ENCODE data around the gene TXNDC8.

TXNDC8 gene

GRCh38 chr9:110323818-110324217 is 13.8 kb downstream of the TXNDC8 start:
- Histone ChIP-seq H3K9me3 (ENCODE audit: insufficient read depth, low read length, severe bottlenecking) (no peaks in the 10 kb centered on the region), H4K20me1 (ENCODE audit: insufficient read depth, low read length) (no peaks in the 10 kb centered on the region), H3K27me3 (ENCODE audit: insufficient read depth, low read length, poor library complexity) (no peaks in the 10 kb centered on the region), H3K27ac (ENCODE audit: low read length) (no peak overlapping the region), H3K4me2 (ENCODE audit: insufficient read depth, low read length) (no peak overlapping the region), H3K4me3 (ENCODE audit: low read depth in 1 of 2, low read length in 2 of 2) (no peak overlapping the region), H3K9ac (ENCODE audit: low read depth, low read length) (no peak overlapping the region), H3K79me2 (ENCODE audit: insufficient read depth, low read length) (no peaks in the 10 kb centered on the region), H3K4me1 (ENCODE audit: insufficient read depth, low read length) (no peaks in the 10 kb centered on the region), H3K36me3 (ENCODE audit: insufficient read depth, low read length) (no peaks in the 10 kb centered on the region), H2AFZ (ENCODE audit: low read depth, low read length) (no peak overlapping the region)
- ATAC-seq (ENCODE audit: insufficient read depth, low read depth): no peak
- DNase-seq: no peak
- no peak for TF ChIP-seq CTCF (IDR thresholded peaks at IDR 0.05; ENCODE audit: borderline replicate concordance, extremely low read depth, low read length, poor library complexity, severe bottlenecking)
- TF ChIP-seq EZH2 (IDR thresholded peaks at IDR 0.05; ENCODE audit: borderline replicate concordance, low read depth, low read length, severe bottlenecking): no peak

- no peak for ATAC-seq (ENCODE audit: insufficient read depth, low read depth)
- Histone ChIP-seq H3K9me3 (ENCODE audit: insufficient read depth, low read length, severe bottlenecking) (no peaks in the 10 kb centered on the region), H3K4me1 (ENCODE audit: insufficient read depth, low read length) (peaks cover 3% of the 10 kb centered on the region; the same call in 1 of the 2 replicates), H3K27me3 (ENCODE audit: insufficient read depth, low read length, poor library complexity) (no peaks in the 10 kb centered on the region), H3K27ac (ENCODE audit: low read length) (no peak overlapping the region), H3K4me3 (ENCODE audit: low read depth in 1 of 2, low read length in 2 of 2) (no peak overlapping the region), H4K20me1 (ENCODE audit: insufficient read depth, low read length) (no peaks in the 10 kb centered on the region), H3K9ac (ENCODE audit: low read depth, low read length) (no peak overlapping the region), H2AFZ (ENCODE audit: low read depth, low read length) (no peak overlapping the region), H3K4me2 (ENCODE audit: insufficient read depth, low read length) (no peak overlapping the region), H3K79me2 (ENCODE audit: insufficient read depth, low read length) (no peaks in the 10 kb centered on the region), H3K36me3 (ENCODE audit: insufficient read depth, low read length) (no peaks in the 10 kb centered on the region)
- no peak for DNase-seq
- no peak for TF ChIP-seq CTCF (IDR thresholded peaks at IDR 0.05; ENCODE audit: borderline replicate concordance, extremely low read depth, low read length, poor library complexity, severe bottlenecking)
- no peak for TF ChIP-seq EZH2 (IDR thresholded peaks at IDR 0.05; ENCODE audit: borderline replicate concordance, low read depth, low read length, severe bottlenecking)
These were observed 16.8 kb downstream of the TXNDC8 start for GRCh38 chr9:110320651-110321445.

- DNase-seq (no peak), ATAC-seq (ENCODE audit: insufficient read depth, low read depth) (no peak)
- Histone ChIP-seq H3K79me2 (ENCODE audit: insufficient read depth, low read length) (no peaks in the 10 kb centered on the region), H2AFZ (ENCODE audit: low read depth, low read length) (no peak overlapping the region), H3K4me2 (ENCODE audit: insufficient read depth, low read length) (no peak overlapping the region), H3K9me3 (ENCODE audit: insufficient read depth, low read length, severe bottlenecking) (no peaks in the 10 kb centered on the region), H3K4me1 (ENCODE audit: insufficient read depth, low read length) (peaks cover 3% of the 10 kb centered on the region; the same call in 1 of the 2 replicates), H3K27ac (ENCODE audit: low read length) (no peak overlapping the region), H3K27me3 (ENCODE audit: insufficient read depth, low read length, poor library complexity) (no peaks in the 10 kb centered on the region), H3K9ac (ENCODE audit: low read depth, low read length) (no peak overlapping the region), H3K4me3 (ENCODE audit: low read depth in 1 of 2, low read length in 2 of 2) (no peak overlapping the region), H4K20me1 (ENCODE audit: insufficient read depth, low read length) (no peaks in the 10 kb centered on the region), H3K36me3 (ENCODE audit: insufficient read depth, low read length) (no peaks in the 10 kb centered on the region)
- TF ChIP-seq EZH2 (IDR thresholded peaks at IDR 0.05; ENCODE audit: borderline replicate concordance, low read depth, low read length, severe bottlenecking) (no peak), CTCF (IDR thresholded peaks at IDR 0.05; ENCODE audit: borderline replicate concordance, extremely low read depth, low read length, poor library complexity, severe bottlenecking) (no peak)
These were observed 17.7 kb downstream of the TXNDC8 start for GRCh38 chr9:110319781-110320492.
